Jurkat, Clone E6-1 (cell line): ENCODE results near the gene ZNF143.

Experiments
- DNase-seq: peaks from one replicate; pipeline ENCODE4 v3.0.0-alpha.2; 2011; ENCODE audit warnings: low read depth, low spot score
- H3K4me3 ChIP-seq: 2 replicates; pipeline ENCODE4 v1.5.1; 2011; ENCODE audit warnings: mild to moderate bottlenecking, low read length, control low read depth, moderate library complexity

Gene ZNF143

GRCh38 chr11:9570313-9571025, 109.7 kb downstream of the ZNF143 start:
- H3K4me3 ChIP-seq: no peak overlapping the region
- DNase-seq: no peak

DNA sequence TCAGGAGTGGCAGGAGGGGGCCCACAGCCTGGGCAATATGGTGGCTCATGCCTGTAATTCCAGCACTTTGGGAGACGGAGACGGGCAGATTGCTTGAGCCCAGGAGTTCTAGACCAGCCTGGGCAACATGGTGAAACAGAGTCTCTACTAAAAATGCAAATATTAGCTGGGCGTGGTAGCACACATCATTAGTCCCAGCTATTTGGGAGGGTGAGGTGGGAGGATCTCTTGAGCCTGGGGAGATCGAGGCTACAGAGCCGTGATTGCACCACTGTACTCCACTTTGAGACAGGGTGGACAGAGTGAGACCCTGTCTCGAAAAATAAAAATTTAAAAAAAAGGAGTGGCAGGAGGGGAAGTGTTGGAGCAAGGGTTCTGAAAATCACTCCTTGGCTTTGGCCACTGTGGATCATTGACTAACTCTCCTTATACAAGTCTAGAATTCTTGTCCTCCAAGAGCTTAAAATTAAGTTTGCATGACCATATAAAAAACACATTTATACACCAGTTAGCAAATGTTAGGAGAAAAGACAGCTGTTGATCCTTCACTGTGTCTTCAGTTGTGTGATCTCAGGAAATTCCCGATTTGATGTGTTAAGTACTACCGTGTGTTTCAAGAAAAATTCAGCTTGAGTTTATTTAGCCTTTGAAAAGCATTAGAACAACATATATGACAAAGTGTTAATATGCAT, 110.4 kb downstream of the ZNF143 start:
- no peak overlapping the region for H3K4me3 ChIP-seq
- no peak for DNase-seq

- no peak for DNase-seq
- H3K4me3 ChIP-seq: no peak overlapping the region
Measured at GRCh38 chr11:9571763-9572115, 110.9 kb downstream of the ZNF143 start.

DNA sequence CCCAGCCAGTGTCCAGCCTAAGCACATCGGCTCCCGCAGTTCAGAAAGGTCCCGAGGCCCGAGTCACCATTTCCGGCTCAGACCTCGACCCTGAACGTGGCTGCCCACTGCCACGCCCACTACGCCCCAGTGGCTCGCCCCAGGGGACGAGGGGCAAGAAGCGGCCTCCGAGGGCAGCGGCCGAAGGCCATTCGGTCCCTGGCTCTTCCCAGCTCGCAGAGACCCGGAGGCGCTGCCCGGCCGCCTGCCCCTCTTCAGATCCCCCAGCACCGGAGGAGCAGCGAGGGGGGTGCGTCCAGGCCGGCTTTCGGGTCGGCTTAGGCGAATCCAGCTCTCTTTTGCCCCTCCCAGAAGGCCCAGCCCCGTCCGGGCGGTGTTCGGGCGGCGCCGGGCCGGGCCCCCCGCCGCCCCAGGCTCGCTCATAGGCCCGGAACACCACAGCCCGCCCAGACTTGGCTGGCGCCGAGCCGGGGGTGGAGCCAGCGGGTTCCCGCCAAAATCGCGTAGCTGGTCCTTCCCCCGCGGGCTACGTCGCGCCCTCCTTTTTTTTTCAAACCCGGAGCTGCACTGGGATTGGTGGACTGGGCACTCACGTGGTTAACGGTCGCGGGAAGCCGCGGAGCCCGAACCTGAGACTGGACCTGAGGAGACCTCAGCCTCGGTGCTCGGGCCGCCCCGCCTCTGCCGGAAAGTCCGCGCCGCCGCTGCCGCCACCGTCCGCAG, 112.4 kb downstream of the ZNF143 start, which contains the start of gene WEE1:
TSS of gene WEE1 (plus strand) at position 619 of the 723 bp plus-strand sequence. CDS start 264 bp downstream, outside the sequence.
- H3K4me3 ChIP-seq: peak within 1 kb of the TSS; percentile 71
- DNase-seq: peak; percentile 97

- no peak for DNase-seq
- H3K4me3 ChIP-seq: peak overlapping the region; percentile 71
Measured at GRCh38 chr11:9573775-9574621, 113.2 kb downstream of the ZNF143 start.

- peak overlapping the region; percentile 71 for H3K4me3 ChIP-seq
- DNase-seq: no peak
Measured at GRCh38 chr11:9574622-9575259, 113.9 kb downstream of the ZNF143 start.

GRCh38 chr11:9575260-9576240, 114.7 kb downstream of the ZNF143 start:
- peak overlapping the region; percentile 71 for H3K4me3 ChIP-seq
- no peak for DNase-seq

DNA sequence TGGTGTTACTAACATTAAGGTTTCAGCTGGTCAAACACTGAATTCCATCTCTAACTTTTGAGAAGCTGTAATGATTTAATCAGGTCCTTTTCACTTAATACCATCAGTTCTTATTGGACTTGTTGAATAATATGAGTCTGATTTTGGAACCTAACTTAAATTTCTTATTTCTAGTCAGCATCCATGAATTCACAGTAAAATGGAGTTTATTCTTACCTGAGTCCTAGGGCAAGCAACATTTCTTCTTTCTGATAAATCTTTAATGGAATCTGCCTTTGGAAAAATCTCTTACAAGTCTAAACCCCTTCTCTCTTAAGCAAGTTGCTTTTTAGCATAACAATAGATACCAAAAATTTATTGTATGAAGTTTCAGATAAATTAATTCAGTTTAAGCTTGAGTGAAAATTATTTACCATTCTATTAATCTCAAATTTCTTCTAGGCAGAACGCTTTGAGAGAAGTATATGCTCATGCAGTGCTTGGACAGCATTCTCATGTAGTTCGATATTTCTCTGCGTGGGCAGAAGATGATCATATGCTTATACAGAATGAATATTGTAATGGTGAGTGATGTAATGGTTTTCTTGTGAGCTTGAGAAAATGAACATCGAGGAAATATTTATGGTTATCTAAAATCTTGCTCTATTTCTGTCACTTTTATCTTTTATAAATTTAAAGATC, 116.0 kb downstream of the ZNF143 start:
- no peak for DNase-seq
- no peak overlapping the region for H3K4me3 ChIP-seq

DNA sequence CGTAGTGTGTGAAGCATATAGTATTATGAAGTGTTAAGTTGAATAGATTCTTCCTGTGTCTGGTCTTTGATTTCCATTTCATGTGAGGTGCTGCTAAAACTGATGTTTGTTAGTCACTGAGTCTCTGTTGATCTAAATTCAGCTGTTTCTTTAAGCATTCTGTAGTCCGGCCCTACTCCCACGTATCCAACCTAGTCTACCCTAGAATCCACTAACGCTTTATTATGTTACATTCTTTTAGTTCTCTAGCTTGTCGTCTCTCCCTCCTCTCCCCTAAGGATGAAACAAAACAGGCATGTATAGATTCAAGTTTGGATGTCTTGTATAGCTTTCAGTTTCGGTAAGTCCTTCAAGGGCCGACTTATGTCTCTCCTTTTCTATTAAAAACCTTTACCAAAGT, 116.7 kb downstream of the ZNF143 start:
- no peak for DNase-seq
- no peak overlapping the region for H3K4me3 ChIP-seq
